Ascending aorta (tissue), 2 donors: ENCODE measurements around the gene LRRC74B. TPM values are rescaled to one million over a fixed set of nuclear protein-coding genes. Genes with fewer than 3 reads are reported as not detected.
"Not testable (repeated sequence)": the region's sequence is repeated elsewhere in the genome, so short reads cannot be mapped to it uniquely, and the experiment has no call there.

Source experiments
- DNase-seq, 2 donors: peaks; one replicate each; pipeline ENCODE4 v3.0.0-alpha.2; 2019; ENCODE audit warnings: low spot score in 2 of 2
- H3K27ac ChIP-seq, 2 donors: fragments of 200-600 bp; sonication (generic); one replicate each; pipeline ENCODE4 v1.5.1; 2016 to 2017; ENCODE audit warnings: mild to moderate bottlenecking in 1 of 2
- H3K27me3 ChIP-seq: fragments of 200-600 bp; sonication (generic); one replicate; pipeline ENCODE4 v1.5.1; 2017
- H3K36me3 ChIP-seq, 2 donors: fragments of 200-600 bp; sonication (generic); one replicate each; pipeline ENCODE4 v1.5.1; 2016
- H3K4me1 ChIP-seq, 2 donors: fragments of 200-600 bp; sonication (generic); one replicate each; pipeline ENCODE4 v1.5.1; 2016 to 2017; ENCODE audit warnings: mild to moderate bottlenecking in 1 of 2
- H3K4me3 ChIP-seq, 2 donors: fragments of 200-600 bp; sonication (generic); one replicate each; pipeline ENCODE4 v1.5.1; 2016 to 2017; ENCODE audit warnings: mild to moderate bottlenecking in 1 of 2
- H3K9me3 ChIP-seq, 2 donors: fragments of 200-600 bp; sonication (generic); one replicate each; pipeline ENCODE4 v1.5.1; 2016
- CTCF ChIP-seq, 3 experiments: fragments of 200-600 bp in 2 of 3; fragments of 450-650 bp in 1 of 3; sonication (generic) in 2 of 3; IDR thresholded peaks; one replicate each; pipeline ENCODE4 v1.5.1; 2016 to 2019; ENCODE audit warnings: antibody characterized with exemption in 3 of 3, mild to moderate bottlenecking in 1 of 3, moderate library complexity in 1 of 3
- intact Hi-C: fragments of 100-400 bp; cut with DNase I; formaldehyde crosslinking; loops from one replicate; pipeline ENCODE4 v1.15.1; 2023
- total RNA-seq: library from RNA; depleted of rRNA; stranded (reverse); fragments of >200 nt; gene quantifications from one replicate; pipeline ENCODE4 v1.1.0, GENCODE V29; 2016

Gene LRRC74B
- total RNA-seq, 1 donor from 2014 or later, result 2.6 TPM

DNA sequence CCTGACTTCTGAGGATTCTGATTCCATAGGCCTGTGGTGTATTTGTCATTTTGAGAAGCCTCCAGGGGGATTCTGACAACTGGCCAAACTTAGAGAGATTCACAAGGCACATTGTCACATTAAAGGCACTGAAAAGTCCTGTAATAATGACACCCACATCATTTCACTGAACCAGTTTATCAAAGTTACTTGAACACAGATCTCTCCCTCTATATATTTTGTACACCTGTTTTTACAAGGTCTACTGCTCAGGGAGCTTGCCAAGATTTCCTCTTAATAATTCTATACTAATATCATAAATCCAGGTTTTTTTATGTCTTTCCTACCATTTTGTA, 50.0 kb downstream of the LRRC74B start:
- no peak for TF ChIP-seq CTCF (IDR thresholded peaks at IDR 0.05)
- no peaks in the 10 kb centered on the region for H3K9me3 ChIP-seq
- H3K27ac ChIP-seq, result no peak overlapping the region
- DNase-seq, result no peak
- H3K4me3 ChIP-seq, result no peak overlapping the region
- no peaks in the 10 kb centered on the region for H3K27me3 ChIP-seq
- H3K36me3 ChIP-seq, result no peaks in the 10 kb centered on the region
- no peaks in the 10 kb centered on the region for H3K4me1 ChIP-seq
- intact Hi-C loops, result no loop called here

GRCh38 chr22:21096878-21097277, 51.1 kb downstream of the LRRC74B start:
- H3K27ac ChIP-seq, DNase-seq, H3K4me3 ChIP-seq, H3K4me1 ChIP-seq, H3K36me3 ChIP-seq, intact Hi-C loops, H3K9me3 ChIP-seq, H3K27me3 ChIP-seq: not testable (repeated sequence)

DNA sequence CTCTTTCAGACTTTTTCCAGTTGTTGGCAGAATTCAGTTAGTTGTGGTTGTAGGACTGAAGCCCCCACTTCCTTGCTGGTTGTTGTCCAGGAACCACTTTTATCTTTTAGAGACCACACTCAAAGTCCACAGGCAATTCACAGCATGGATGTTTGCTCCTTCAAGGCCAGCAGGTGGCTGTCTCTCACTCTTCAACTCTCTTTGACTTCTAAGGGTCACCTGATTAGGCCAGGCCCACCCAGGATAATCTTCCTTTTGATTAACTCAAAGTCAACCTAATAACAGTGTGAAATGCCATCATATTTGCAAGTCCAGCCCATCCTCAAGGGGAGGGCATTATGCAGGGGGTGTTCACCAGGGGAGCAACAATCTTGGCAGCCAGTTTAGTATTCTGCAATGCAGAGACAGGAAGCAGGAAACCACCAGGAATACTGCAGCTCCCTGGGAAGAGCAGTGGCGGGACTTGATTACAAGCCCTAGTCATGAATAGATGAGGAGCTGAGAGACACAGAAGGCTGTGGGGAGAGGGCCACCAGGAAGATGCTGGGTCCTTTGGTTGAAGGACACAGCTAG, 52.4 kb downstream of the LRRC74B start:
- Histone ChIP-seq H3K4me1 (no peaks in the 10 kb centered on the region), H3K36me3 (no peaks in the 10 kb centered on the region), H3K4me3 (no peak overlapping the region), H3K27me3 (no peaks in the 10 kb centered on the region), H3K27ac (no peak overlapping the region), H3K9me3 (no peaks in the 10 kb centered on the region)
- no peak for TF ChIP-seq CTCF (IDR thresholded peaks at IDR 0.05)
- DNase-seq, result no peak
- intact Hi-C loops, result no loop called here

GRCh38 chr22:21099578-21099977, 53.8 kb downstream of the LRRC74B start:
- Histone ChIP-seq H3K4me3 (no peak overlapping the region), H3K9me3 (no peaks in the 10 kb centered on the region), H3K4me1 (no peaks in the 10 kb centered on the region), H3K27me3 (no peaks in the 10 kb centered on the region), H3K36me3 (no peaks in the 10 kb centered on the region), H3K27ac (no peak overlapping the region)
- intact Hi-C loops, result no loop called here
- no peak for TF ChIP-seq CTCF (IDR thresholded peaks at IDR 0.05)
- no peak for DNase-seq

DNA sequence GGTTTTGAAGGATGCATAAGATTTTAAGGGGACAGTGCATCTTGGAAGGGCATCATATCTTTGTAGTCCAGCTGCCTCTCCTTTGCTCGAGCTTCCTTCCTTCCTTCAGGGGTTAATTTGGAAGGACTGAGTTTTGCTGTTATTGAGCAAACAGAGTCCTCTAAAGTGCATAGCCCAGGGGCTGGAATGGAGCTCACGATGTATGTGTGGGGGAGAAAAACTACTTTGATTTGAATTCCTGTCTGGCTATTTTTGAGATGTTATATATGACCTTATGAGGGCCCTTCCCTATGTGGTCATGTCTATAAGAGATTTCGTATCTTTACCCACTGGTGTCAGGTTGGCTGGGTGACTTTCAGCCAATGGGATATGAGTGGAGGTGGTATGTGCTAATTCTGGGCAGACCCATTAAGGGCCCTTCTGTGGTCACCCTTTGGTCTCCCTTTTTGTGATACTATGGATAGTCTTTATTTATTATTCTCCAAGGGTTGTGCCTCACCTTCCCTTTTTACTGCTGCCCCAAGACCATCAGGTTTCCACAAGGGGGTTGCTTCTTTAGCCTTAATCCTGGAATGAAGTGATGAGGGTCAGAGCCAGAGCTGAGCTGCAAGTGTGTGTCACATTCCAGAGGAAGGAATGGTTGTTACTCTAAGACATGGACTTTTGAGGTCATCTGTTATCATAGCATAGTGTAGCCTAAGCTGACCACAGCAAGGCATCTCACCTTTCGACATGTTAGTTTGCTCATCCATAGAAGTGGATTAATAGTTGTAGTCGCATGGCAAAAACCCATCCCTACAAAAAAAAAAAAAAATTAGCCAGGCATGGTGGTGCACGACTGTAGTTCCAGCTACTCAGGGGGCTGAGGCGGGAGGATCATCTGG, 54.6 kb downstream of the LRRC74B start:
- no peak overlapping the region for H3K27ac ChIP-seq
- H3K9me3 ChIP-seq, result no peaks in the 10 kb centered on the region
- DNase-seq, result no peak
- no peak overlapping the region for H3K4me3 ChIP-seq
- TF ChIP-seq CTCF (IDR thresholded peaks at IDR 0.05), result no peak
- H3K4me1 ChIP-seq, result no peaks in the 10 kb centered on the region
- no peaks in the 10 kb centered on the region for H3K36me3 ChIP-seq
- intact Hi-C loops, result loop anchor here (10.0 kb wide), 1 partner anchor 544 kb away; the partner anchor contains the start of gene SDF2L1
- H3K27me3 ChIP-seq, result no peaks in the 10 kb centered on the region

- no peaks in the 10 kb centered on the region for H3K27me3 ChIP-seq
- intact Hi-C loops, result loop anchor here (10.0 kb wide), 1 partner anchor 543 kb away; the partner anchor contains the start of gene SDF2L1
- TF ChIP-seq CTCF (IDR thresholded peaks at IDR 0.05), result no peak
Measured at GRCh38 chr22:21101877-21102638, 56.3 kb downstream of the LRRC74B start.

More at GRCh38 chr22:21101877-21102638, 56.3 kb downstream of the LRRC74B start:
- no peaks in the 10 kb centered on the region for H3K36me3 ChIP-seq
- no peak overlapping the region for H3K27ac ChIP-seq
- no peaks in the 10 kb centered on the region for H3K9me3 ChIP-seq
- no peaks in the 10 kb centered on the region for H3K4me1 ChIP-seq
- no peak for DNase-seq
- no peak overlapping the region for H3K4me3 ChIP-seq
